Endothelial cell of umbilical vein (primary cell): Measurements from ENCODE around the gene ITGA7. TPM values are rescaled to one million over a fixed set of nuclear protein-coding genes. Genes with fewer than 3 reads are reported as not detected.

Experiments used
- BruUV-seq: library from RNA; stranded (reverse); fragments of 400-500 nt; replicated peaks from 2 replicates; lab custom pipeline; 2021; lab: Mats Ljungman, UMichigan
- CTCF ChIA-PET: fragments of 300-600, 350-600 bp; sonication (Branson Sonifier 250); formaldehyde crosslinking; loops from one replicate; lab custom pipeline; 2021; ENCODE audit warnings: antibody characterized with exemption, inconsistent platforms; lab: Charles Lee
- POLR2A ChIA-PET: fragments of 300-600, 350-600 bp; sonication (Branson Sonifier 250); formaldehyde crosslinking; loops from one replicate; lab custom pipeline; 2021; ENCODE audit warnings: antibody characterized with exemption, inconsistent platforms; lab: Charles Lee
- DNase-seq: peaks from one replicate; pipeline ENCODE4 v3.0.0-alpha.2; 2011; ENCODE audit warnings: low read depth, low spot score
- FAIRE-seq: peaks from 2 replicates; lab custom pipeline; 2011; peaks lifted over from hg19 to GRCh38; lab: Jason Lieb, UNC
- H2AFZ ChIP-seq: 2 replicates; pipeline ENCODE4 v1.6.0; 2012; ENCODE audit warnings: low read depth, low read length, control low read depth, inconsistent platforms
- H3K27ac ChIP-seq: 2 replicates; pipeline ENCODE4 v1.5.1; 2011; ENCODE audit warnings: low read depth, mild to moderate bottlenecking, control low read depth, low read length, moderate library complexity; ENCODE audit not compliant: insufficient read depth
- H3K27me3 ChIP-seq, 2 experiments: 2 replicates each; pipeline versions ENCODE4 v1.6.0 to v1.6.1; 2011; ENCODE audit warnings: low read length in 2 of 2, mixed read lengths in 1 of 2; ENCODE audit not compliant: control insufficient read depth in 2 of 2, insufficient read depth in 2 of 2
- H3K36me3 ChIP-seq, 2 experiments: 2 replicates in 1 of 2; 3 replicates in 1 of 2; pipeline ENCODE4 v1.5.1; 2011; ENCODE audit warnings: low read length in 2 of 2, mild to moderate bottlenecking in 1 of 2, moderate library complexity in 1 of 2; ENCODE audit not compliant: control insufficient read depth in 2 of 2, insufficient read depth in 2 of 2; ENCODE audit errors: extremely low read depth in 1 of 2
- H3K4me1 ChIP-seq: 3 replicates; pipeline ENCODE4 v1.5.1; 2011; ENCODE audit warnings: mild to moderate bottlenecking, low read length; ENCODE audit not compliant: control insufficient read depth, insufficient read depth; ENCODE audit errors: extremely low read depth
- H3K4me2 ChIP-seq: 2 replicates; pipeline ENCODE4 v1.6.1; 2011; ENCODE audit warnings: low read length, control low read depth, mixed read lengths; ENCODE audit not compliant: insufficient read depth
- H3K4me3 ChIP-seq, 3 experiments: fragments of 200-600 bp in 1 of 3; sonication (generic), shearing (Covaris generic) in 1 of 3; replicated peaks in 1 of 3; 2 replicates each; pipeline ENCODE4 v1.5.1; 2011 to 2016; ENCODE audit warnings: control low read depth in 3 of 3, low read length in 3 of 3, mild to moderate bottlenecking in 2 of 3, inconsistent platforms in 1 of 3, low read depth in 1 of 3, moderate library complexity in 1 of 3; ENCODE audit not compliant: insufficient read depth in 1 of 3
- H3K79me2 ChIP-seq: 2 replicates; pipeline ENCODE4 v1.6.0; 2012; ENCODE audit warnings: low read length, inconsistent platforms; ENCODE audit not compliant: control insufficient read depth, insufficient read depth
- H3K9ac ChIP-seq: replicated peaks from 2 replicates; pipeline ENCODE3; 2011; ENCODE audit warnings: low read length, control low read depth; ENCODE audit not compliant: insufficient read depth; ENCODE audit errors: extremely low read depth
- H3K9me1 ChIP-seq: replicated peaks from 3 replicates; pipeline ENCODE4 v1.6.0; 2011; ENCODE audit warnings: mild to moderate bottlenecking, low read length; ENCODE audit not compliant: control insufficient read depth, insufficient read depth; ENCODE audit errors: extremely low read depth
- H3K9me3 ChIP-seq: replicated peaks from 2 replicates; pipeline ENCODE4 v1.5.1; 2012; ENCODE audit warnings: low read length, inconsistent platforms; ENCODE audit not compliant: control insufficient read depth, insufficient read depth
- H4K20me1 ChIP-seq: replicated peaks from 2 replicates; pipeline ENCODE3; 2011; ENCODE audit warnings: mild to moderate bottlenecking, low read length; ENCODE audit not compliant: control insufficient read depth, insufficient read depth; ENCODE audit errors: extremely low read depth
- EZH2 ChIP-seq: IDR thresholded peaks from 2 replicates; pipeline ENCODE4 v1.6.1; 2012; ENCODE audit warnings: borderline replicate concordance, low read depth, mild to moderate bottlenecking, moderate library complexity, low read length, inconsistent platforms; ENCODE audit not compliant: severe bottlenecking
- FOS ChIP-seq: IDR thresholded peaks from 2 replicates; pipeline ENCODE4 v1.6.1; 2011; ENCODE audit warnings: mild to moderate bottlenecking, low read length, moderate library complexity, borderline replicate concordance; ENCODE audit not compliant: insufficient read depth
- GATA2 ChIP-seq: IDR thresholded peaks from 2 replicates; pipeline ENCODE4 v1.7.0; 2011; ENCODE audit warnings: low read depth, mild to moderate bottlenecking, moderate library complexity, mixed read lengths, low read length; ENCODE audit not compliant: insufficient read length, insufficient read depth
- JUN ChIP-seq: IDR thresholded peaks from 2 replicates; pipeline ENCODE4 v1.6.1; 2011; ENCODE audit warnings: borderline replicate concordance, low read depth; ENCODE audit not compliant: insufficient read length, insufficient read depth
- MYC ChIP-seq: IDR thresholded peaks from one replicate; pipeline ENCODE4 v1.6.1; 2011; ENCODE audit warnings: mild to moderate bottlenecking, low read depth, low read length
- POLR2A ChIP-seq: IDR thresholded peaks from 2 replicates; pipeline ENCODE4 v1.6.1; 2012; ENCODE audit warnings: low read depth, mild to moderate bottlenecking, control low read depth, low read length
- POLR2AphosphoS5 ChIP-seq: IDR thresholded peaks from 2 replicates; pipeline ENCODE4 v1.6.1; 2012; ENCODE audit warnings: low read depth, mild to moderate bottlenecking, control low read depth, low read length, moderate library complexity; ENCODE audit not compliant: insufficient read depth
- dilution Hi-C: fragments of 300-500 bp; cut with MboI; formaldehyde crosslinking; loops from one replicate; pipeline ENCODE4 v1.15.0; 2019; ENCODE audit warnings: low sequenced_read_pairs; ENCODE audit not compliant: extremely low pct_ligation_motif_present
- intact Hi-C: fragments of 100-400 bp; cut with micrococcal nuclease; formaldehyde crosslinking; loops from one replicate; pipeline ENCODE4 v1.10.0; 2022
- polyA plus RNA-seq, 4 experiments: library from polyadenylated mRNA; depleted of rRNA in 3 of 4; stranded (reverse) in 3 of 4; unstranded in 1 of 4; fragments of >200 nt; gene quantifications; 2 replicates each; pipeline versions ENCODE4 v1.2.1 to v1.2.3, GENCODE V29; 2011 to 2012; ENCODE audit warnings: missing spikeins in 1 of 4
- total RNA-seq: library from RNA; stranded (reverse); gene quantifications from 2 replicates; pipeline ENCODE4 v1.2.3, GENCODE V29; 2021
- TF ChIP-seq, protein P1 (sequence below): IDR thresholded peaks from 2 replicates; pipeline ENCODE4 v1.6.1; 2011; ENCODE audit not compliant: insufficient read depth, insufficient read length
- TF ChIP-seq, protein P2 (sequence below), 2 donors: IDR thresholded peaks; 1 replicate in 1 of 2; 2 replicates in 1 of 2; pipeline ENCODE4 v1.5.1; 2011; ENCODE audit warnings: low read length in 2 of 2, mild to moderate bottlenecking in 2 of 2, moderate library complexity in 2 of 2, control low read depth in 1 of 2, inconsistent platforms in 1 of 2, low read depth in 1 of 2; ENCODE audit not compliant: insufficient read depth in 1 of 2; ENCODE audit errors: extremely low read depth in 1 of 2

The ITGA7 gene
- total and polyA plus RNA-seq, 2 donors (not counting 3 experiments of a cell fraction or from before 2014, with no cell fraction given), result 0.41 to 0.84 TPM

DNA sequence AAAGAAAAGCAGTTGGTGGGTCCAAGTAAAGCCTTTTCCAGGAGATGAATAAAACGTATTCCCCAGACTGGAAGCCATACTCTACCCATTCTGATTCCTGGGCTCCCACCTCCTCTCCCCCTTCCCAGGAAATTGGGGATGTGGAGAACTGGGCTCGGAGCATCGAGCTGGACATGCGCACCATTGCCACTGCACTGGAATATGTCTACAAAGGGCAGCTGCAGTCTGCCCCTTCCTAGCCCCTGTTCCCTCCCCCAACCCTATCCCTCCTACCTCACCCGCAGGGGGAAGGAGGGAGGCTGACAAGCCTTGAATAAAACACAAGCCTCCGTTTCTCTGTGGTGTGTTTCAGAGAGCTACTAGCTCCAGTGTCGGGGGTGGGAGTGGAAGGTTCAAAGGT is 11.7 kb upstream of the ITGA7 start:
- dilution Hi-C loops (no loop called here), intact Hi-C loops (no loop called here)
- H3K9me3 ChIP-seq, result no peaks in the 10 kb centered on the region
- no peak overlapping the region for H3K9ac ChIP-seq
- TF ChIP-seq JUN (no peak), POLR2AphosphoS5 (no peak), POLR2A (no peak), MYC (no peak), EZH2 (no peak), GATA2 (no peak), FOS (no peak)
- TF ChIP-seq, protein P1, sequence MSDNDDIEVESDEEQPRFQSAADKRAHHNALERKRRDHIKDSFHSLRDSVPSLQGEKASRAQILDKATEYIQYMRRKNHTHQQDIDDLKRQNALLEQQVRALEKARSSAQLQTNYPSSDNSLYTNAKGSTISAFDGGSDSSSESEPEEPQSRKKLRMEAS, result no peak
- TF ChIP-seq, protein P2, sequence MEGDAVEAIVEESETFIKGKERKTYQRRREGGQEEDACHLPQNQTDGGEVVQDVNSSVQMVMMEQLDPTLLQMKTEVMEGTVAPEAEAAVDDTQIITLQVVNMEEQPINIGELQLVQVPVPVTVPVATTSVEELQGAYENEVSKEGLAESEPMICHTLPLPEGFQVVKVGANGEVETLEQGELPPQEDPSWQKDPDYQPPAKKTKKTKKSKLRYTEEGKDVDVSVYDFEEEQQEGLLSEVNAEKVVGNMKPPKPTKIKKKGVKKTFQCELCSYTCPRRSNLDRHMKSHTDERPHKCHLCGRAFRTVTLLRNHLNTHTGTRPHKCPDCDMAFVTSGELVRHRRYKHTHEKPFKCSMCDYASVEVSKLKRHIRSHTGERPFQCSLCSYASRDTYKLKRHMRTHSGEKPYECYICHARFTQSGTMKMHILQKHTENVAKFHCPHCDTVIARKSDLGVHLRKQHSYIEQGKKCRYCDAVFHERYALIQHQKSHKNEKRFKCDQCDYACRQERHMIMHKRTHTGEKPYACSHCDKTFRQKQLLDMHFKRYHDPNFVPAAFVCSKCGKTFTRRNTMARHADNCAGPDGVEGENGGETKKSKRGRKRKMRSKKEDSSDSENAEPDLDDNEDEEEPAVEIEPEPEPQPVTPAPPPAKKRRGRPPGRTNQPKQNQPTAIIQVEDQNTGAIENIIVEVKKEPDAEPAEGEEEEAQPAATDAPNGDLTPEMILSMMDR (IDR thresholded peaks at IDR 0.05; ENCODE audit: extremely low read depth in 1 of 2, insufficient read depth in 1 of 2, low read depth in 1 of 2, low read length in 2 of 2), result no peak
- H3K9me1 ChIP-seq, result no peaks in the 10 kb centered on the region
- FAIRE-seq (no peak), DNase-seq (no peak)
- H4K20me1 ChIP-seq, result no peaks in the 10 kb centered on the region
- no peaks in the 10 kb centered on the region for H3K79me2 ChIP-seq
- ChIA-PET POLR2A (no interaction called here), CTCF (interaction anchor here (0.6 to 11.1 kb wide), 8 partner anchors 9 to 530 kb away, joined by 3 to 151 read pairs (median 10); partner anchors contain the start of gene CD63)
- H3K4me1 ChIP-seq, result peaks cover 28% of the 10 kb centered on the region
- no peaks in the 10 kb centered on the region for H3K27me3 ChIP-seq
- no peak overlapping the region for H3K27ac ChIP-seq
- peaks cover 6 to 8% of the 10 kb centered on the region in 2 experiments for H3K36me3 ChIP-seq
- no peak overlapping the region for H3K4me3 ChIP-seq
- no TSS peak for BruUV-seq
- no peak overlapping the region for H2AFZ ChIP-seq
- H3K4me2 ChIP-seq, result no peak overlapping the region
